Astrocyte (in vitro differentiated cells and primary cell): Measurements from ENCODE around the gene LIPC.

ENCODE experiments used
- EZH2 ChIP-seq: IDR thresholded peaks from 2 replicates; pipeline ENCODE4 v1.6.1; 2012; ENCODE audit warnings: mild to moderate bottlenecking, low read length, inconsistent platforms; ENCODE audit not compliant: insufficient read depth
- TF ChIP-seq, protein P1 (sequence below): IDR thresholded peaks from 2 replicates; pipeline ENCODE4 v1.5.1; 2011; ENCODE audit warnings: low read depth, mild to moderate bottlenecking, inconsistent platforms, low read length, moderate library complexity; ENCODE audit not compliant: insufficient read depth

DNA sequence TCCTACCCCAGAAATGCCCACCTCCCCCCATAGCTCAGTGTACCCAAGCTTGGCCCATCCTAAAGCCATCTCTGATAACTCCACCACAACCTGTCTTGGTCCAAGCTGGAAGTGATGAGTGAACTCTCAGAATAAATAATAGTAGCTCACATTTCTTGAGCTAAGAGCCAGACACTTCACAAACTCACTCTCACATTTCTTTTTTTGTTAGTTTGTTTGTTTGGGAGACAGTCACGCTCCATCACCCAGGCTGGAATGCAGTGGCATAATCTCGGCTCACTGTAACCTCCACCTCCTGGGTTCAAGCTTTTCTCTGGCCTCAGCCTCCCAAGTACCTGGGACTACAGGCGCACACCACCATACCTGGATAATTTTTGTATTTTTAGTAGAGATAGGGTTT lies 46.2 kb downstream of the LIPC start:
- TF ChIP-seq EZH2 = no peak
- TF ChIP-seq, protein P1, sequence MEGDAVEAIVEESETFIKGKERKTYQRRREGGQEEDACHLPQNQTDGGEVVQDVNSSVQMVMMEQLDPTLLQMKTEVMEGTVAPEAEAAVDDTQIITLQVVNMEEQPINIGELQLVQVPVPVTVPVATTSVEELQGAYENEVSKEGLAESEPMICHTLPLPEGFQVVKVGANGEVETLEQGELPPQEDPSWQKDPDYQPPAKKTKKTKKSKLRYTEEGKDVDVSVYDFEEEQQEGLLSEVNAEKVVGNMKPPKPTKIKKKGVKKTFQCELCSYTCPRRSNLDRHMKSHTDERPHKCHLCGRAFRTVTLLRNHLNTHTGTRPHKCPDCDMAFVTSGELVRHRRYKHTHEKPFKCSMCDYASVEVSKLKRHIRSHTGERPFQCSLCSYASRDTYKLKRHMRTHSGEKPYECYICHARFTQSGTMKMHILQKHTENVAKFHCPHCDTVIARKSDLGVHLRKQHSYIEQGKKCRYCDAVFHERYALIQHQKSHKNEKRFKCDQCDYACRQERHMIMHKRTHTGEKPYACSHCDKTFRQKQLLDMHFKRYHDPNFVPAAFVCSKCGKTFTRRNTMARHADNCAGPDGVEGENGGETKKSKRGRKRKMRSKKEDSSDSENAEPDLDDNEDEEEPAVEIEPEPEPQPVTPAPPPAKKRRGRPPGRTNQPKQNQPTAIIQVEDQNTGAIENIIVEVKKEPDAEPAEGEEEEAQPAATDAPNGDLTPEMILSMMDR = no peak
